Activated naive CD4-positive, alpha-beta T cell treated with anti-CD3 and anti-CD28 coated beads, Interleukin-2, amount 50 U/mL, for 16 hours (primary cell): Measurements from ENCODE around the gene UGT1A9.

Source experiments
- DNase-seq: peaks from one replicate; pipeline ENCODE4 v3.0.0-alpha.2; 2020

UGT1A9 gene

GRCh38 chr2:233764264-233764663 is 92.6 kb downstream of the UGT1A9 start:
- DNase-seq, result no peak

GRCh38 chr2:233764761-233765160 is 93.1 kb downstream of the UGT1A9 start:
- DNase-seq, result no peak

- no peak for DNase-seq
Observed at GRCh38 chr2:233766416-233766815, 94.7 kb downstream of the UGT1A9 start.

- DNase-seq, result no peak
Observed at GRCh38 chr2:233768076-233768475, 96.4 kb downstream of the UGT1A9 start.

- no peak for DNase-seq
Observed at GRCh38 chr2:233769260-233769659, 97.6 kb downstream of the UGT1A9 start.

- DNase-seq, result no peak
Observed at GRCh38 chr2:233772153-233772552, 100.5 kb downstream of the UGT1A9 start.

GRCh38 chr2:233772583-233772982 is 100.9 kb downstream of the UGT1A9 start:
- no peak for DNase-seq

- no peak for DNase-seq
Observed at GRCh38 chr2:233773854-233774253, 102.2 kb downstream of the UGT1A9 start.

- DNase-seq, result no peak
Observed at GRCh38 chr2:233775414-233775813, 103.7 kb downstream of the UGT1A9 start.

GRCh38 chr2:233778030-233778429 is 106.3 kb downstream of the UGT1A9 start, which contains the start of gene MROH2A:
Gene MROH2A (plus strand): TSS chr2:233778330. CDS start chr2:233779359, 1,029 bp downstream.
- DNase-seq, result no peak

- DNase-seq, result no peak
Observed at GRCh38 chr2:233779722-233780121, 108.0 kb downstream of the UGT1A9 start.

GRCh38 chr2:233780771-233781170 is 109.1 kb downstream of the UGT1A9 start:
- no peak for DNase-seq

GRCh38 chr2:233789554-233789953 is 117.9 kb downstream of the UGT1A9 start:
- no peak for DNase-seq

GRCh38 chr2:233791151-233791882 is 119.6 kb downstream of the UGT1A9 start:
- no peak for DNase-seq

- no peak for DNase-seq
Observed at GRCh38 chr2:233791883-233792329, 120.2 kb downstream of the UGT1A9 start.

- DNase-seq, result no peak
Observed at GRCh38 chr2:233792720-233793119, 121.0 kb downstream of the UGT1A9 start.

- DNase-seq, result no peak
Observed at GRCh38 chr2:233793465-233794127, 121.9 kb downstream of the UGT1A9 start.

- DNase-seq, result no peak
Observed at GRCh38 chr2:233794128-233794658, 122.5 kb downstream of the UGT1A9 start.

- DNase-seq, result no peak
Observed at GRCh38 chr2:233795735-233796171, 124.1 kb downstream of the UGT1A9 start.

GRCh38 chr2:233796254-233796653 is 124.6 kb downstream of the UGT1A9 start:
- no peak for DNase-seq

GRCh38 chr2:233798335-233799086 is 126.8 kb downstream of the UGT1A9 start:
- no peak for DNase-seq

- DNase-seq, result no peak
Observed at GRCh38 chr2:233799087-233799665, 127.5 kb downstream of the UGT1A9 start.

GRCh38 chr2:233799716-233800115 is 128.0 kb downstream of the UGT1A9 start:
- no peak for DNase-seq
